Activated CD4-positive, alpha-beta memory T cell treated with anti-CD3 and anti-CD28 coated beads for 36 hours (primary cell): Measurements from ENCODE around the gene ERAP2. TPM values are rescaled to one million over a fixed set of nuclear protein-coding genes. Genes with fewer than 3 reads are reported as not detected.

ENCODE experiments used
- CTCF ChIA-PET: fragments of 350-600 bp; sonication (Branson Sonifier 250); formaldehyde crosslinking; loops from one replicate; lab custom pipeline; 2021; ENCODE audit warnings: antibody characterized with exemption, inconsistent platforms; lab: Charles Lee
- POLR2A ChIA-PET: fragments of 350-600 bp; sonication (Branson Sonifier 250); formaldehyde crosslinking; loops from one replicate; lab custom pipeline; 2021; ENCODE audit warnings: antibody characterized with exemption; lab: Charles Lee
- DNase-seq: peaks from one replicate; pipeline ENCODE4 v3.0.0-alpha.2; 2020
- H3K27ac Mint-ChIP-seq: one replicate; pipeline ENCODE4 v1.8.0; 2021; ENCODE audit warnings: mixed read lengths
- H3K27me3 Mint-ChIP-seq: one replicate; pipeline ENCODE4 v1.8.0; 2021; ENCODE audit warnings: mixed read lengths
- H3K36me3 Mint-ChIP-seq: one replicate; pipeline ENCODE4 v1.8.0; 2021; ENCODE audit warnings: mixed read lengths
- H3K4me1 Mint-ChIP-seq: one replicate; pipeline ENCODE4 v1.8.0; 2021; ENCODE audit warnings: low read depth, mixed read lengths
- H3K4me3 Mint-ChIP-seq: one replicate; pipeline ENCODE4 v1.8.0; 2021; ENCODE audit warnings: mild to moderate bottlenecking, mixed read lengths
- H3K9me3 Mint-ChIP-seq: one replicate; pipeline ENCODE4 v1.8.0; 2021; ENCODE audit warnings: mixed read lengths
- intact Hi-C: fragments of 100-400 bp; cut with micrococcal nuclease; formaldehyde crosslinking; loops from one replicate; pipeline ENCODE4 v1.15.1; 2023
- total RNA-seq, 2 experiments: library from RNA; stranded (reverse); gene quantifications; one replicate each; pipeline ENCODE4 v1.2.3, GENCODE V29; 2021

ERAP2 gene
- total RNA-seq, 2 experiments from 2014 or later: 44.8 to 48.9 TPM

GRCh38 chr5:96851312-96852062, 24.8 kb upstream of the ERAP2 start:
- no peak overlapping the region for H3K27ac Mint-ChIP-seq
- no peak for DNase-seq

DNA sequence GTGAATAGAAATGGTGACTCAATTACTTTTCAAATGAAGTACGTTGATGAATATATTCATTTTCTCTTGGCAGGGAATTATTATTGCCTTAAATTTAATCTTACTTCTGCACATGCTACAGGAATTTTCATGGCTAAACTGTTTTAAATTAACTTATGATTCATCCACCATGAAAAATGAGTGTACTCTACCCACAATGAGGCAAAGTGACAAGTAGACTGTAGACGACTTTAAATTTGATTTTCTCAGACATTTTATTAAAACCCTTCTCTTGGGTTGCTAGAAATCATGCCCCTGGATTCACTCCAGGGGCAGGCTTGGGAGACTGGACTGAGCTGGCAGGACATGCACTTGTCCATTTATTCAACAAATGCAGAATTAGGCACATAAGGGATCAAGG, 23.5 kb upstream of the ERAP2 start:
- Mint-ChIP-seq H3K36me3 (no peaks in the 10 kb centered on the region), H3K4me1 (no peaks in the 10 kb centered on the region), H3K27ac (no peak overlapping the region), H3K4me3 (no peak overlapping the region), H3K9me3 (peaks cover 6% of the 10 kb centered on the region), H3K27me3 (no peaks in the 10 kb centered on the region)
- POLR2A ChIA-PET: no interaction called here
- intact Hi-C loops: no loop called here
- CTCF ChIA-PET: no interaction called here
- DNase-seq: no peak

More at GRCh38 chr5:96851312-96852062, 24.8 kb upstream of the ERAP2 start:
- H3K9me3 Mint-ChIP-seq: peaks cover 6% of the 10 kb centered on the region
- H3K4me1 Mint-ChIP-seq: no peaks in the 10 kb centered on the region
- no peaks in the 10 kb centered on the region for H3K36me3 Mint-ChIP-seq
- POLR2A ChIA-PET: no interaction called here
- CTCF ChIA-PET: no interaction called here
- H3K4me3 Mint-ChIP-seq: no peak overlapping the region
- no peaks in the 10 kb centered on the region for H3K27me3 Mint-ChIP-seq
- intact Hi-C loops: no loop called here

DNA sequence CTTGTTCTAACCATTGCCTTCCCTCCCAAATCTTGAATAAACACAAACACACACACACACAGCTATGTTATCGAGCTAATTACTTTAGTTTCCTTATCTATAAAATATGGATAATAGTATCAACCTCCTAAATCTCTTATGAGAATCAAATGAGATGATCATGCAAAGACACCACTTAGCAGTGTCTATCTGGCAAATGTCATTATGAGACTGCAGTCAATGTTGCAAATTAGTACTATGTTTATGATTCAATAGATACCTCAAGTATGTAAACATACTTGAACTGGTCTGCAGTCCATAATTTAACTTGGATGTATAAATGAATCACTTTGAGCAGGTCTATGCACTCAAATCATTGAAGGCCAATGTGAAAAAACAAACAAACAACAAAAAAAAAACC, 22.2 kb upstream of the ERAP2 start:
- DNase-seq: no peak
- H3K27me3 Mint-ChIP-seq: no peaks in the 10 kb centered on the region
- intact Hi-C loops: no loop called here
- no peak overlapping the region for H3K4me3 Mint-ChIP-seq
- no peak overlapping the region for H3K27ac Mint-ChIP-seq
- ChIA-PET POLR2A (no interaction called here), CTCF (no interaction called here)
- H3K36me3 Mint-ChIP-seq: no peaks in the 10 kb centered on the region
- no peaks in the 10 kb centered on the region for H3K4me1 Mint-ChIP-seq
- peaks cover 6% of the 10 kb centered on the region for H3K9me3 Mint-ChIP-seq

- H3K9me3 Mint-ChIP-seq: no peaks in the 10 kb centered on the region
- ChIA-PET POLR2A (interaction anchor here (0.6 kb wide), 1 partner anchor 17 kb away, joined by 3 read pairs; no protein-coding TSS in a partner anchor), CTCF (interaction anchor here (2.0 kb wide), 1 partner anchor 14 kb away, joined by 9 read pairs; no protein-coding TSS in a partner anchor)
- no peak overlapping the region for H3K4me3 Mint-ChIP-seq
- no peaks in the 10 kb centered on the region for H3K27me3 Mint-ChIP-seq
- H3K36me3 Mint-ChIP-seq: no peaks in the 10 kb centered on the region
- intact Hi-C loops: no loop called here
- no peak for DNase-seq
- H3K27ac Mint-ChIP-seq: no peak overlapping the region
- no peaks in the 10 kb centered on the region for H3K4me1 Mint-ChIP-seq
These were observed 21.0 kb upstream of the ERAP2 start for GRCh38 chr5:96855031-96855872.

- H3K27me3 Mint-ChIP-seq: no peaks in the 10 kb centered on the region
- no peak overlapping the region for H3K4me3 Mint-ChIP-seq
- ChIA-PET CTCF (interaction anchor here (2.0 kb wide), 1 partner anchor 12 kb away, joined by 9 read pairs; no protein-coding TSS in a partner anchor), POLR2A (no interaction called here)
- H3K4me1 Mint-ChIP-seq: no peaks in the 10 kb centered on the region
- intact Hi-C loops: no loop called here
- no peak for DNase-seq
- H3K9me3 Mint-ChIP-seq: no peaks in the 10 kb centered on the region
- H3K36me3 Mint-ChIP-seq: no peaks in the 10 kb centered on the region
- H3K27ac Mint-ChIP-seq: no peak overlapping the region
These were observed 19.9 kb upstream of the ERAP2 start for GRCh38 chr5:96856371-96856770.

GRCh38 chr5:96857454-96857853, 18.8 kb upstream of the ERAP2 start:
- Mint-ChIP-seq H3K36me3 (no peaks in the 10 kb centered on the region), H3K27ac (no peak overlapping the region), H3K4me3 (no peak overlapping the region), H3K4me1 (no peaks in the 10 kb centered on the region), H3K27me3 (no peaks in the 10 kb centered on the region), H3K9me3 (no peaks in the 10 kb centered on the region)
- ChIA-PET POLR2A (no interaction called here), CTCF (interaction anchor here (0.9 kb wide), 1 partner anchor 12 kb away, joined by 3 read pairs; no protein-coding TSS in a partner anchor)
- intact Hi-C loops: no loop called here
- no peak for DNase-seq

GRCh38 chr5:96857924-96858323, 18.4 kb upstream of the ERAP2 start:
- Mint-ChIP-seq H3K9me3 (no peaks in the 10 kb centered on the region), H3K27me3 (no peaks in the 10 kb centered on the region), H3K27ac (no peak overlapping the region), H3K4me1 (peaks cover 5% of the 10 kb centered on the region), H3K36me3 (no peaks in the 10 kb centered on the region), H3K4me3 (no peak overlapping the region)
- DNase-seq: no peak
- intact Hi-C loops: no loop called here
- POLR2A ChIA-PET: no interaction called here
- CTCF ChIA-PET: interaction anchor here (0.9 kb wide), 1 partner anchor 11 kb away, joined by 3 read pairs; no protein-coding TSS in a partner anchor

DNA sequence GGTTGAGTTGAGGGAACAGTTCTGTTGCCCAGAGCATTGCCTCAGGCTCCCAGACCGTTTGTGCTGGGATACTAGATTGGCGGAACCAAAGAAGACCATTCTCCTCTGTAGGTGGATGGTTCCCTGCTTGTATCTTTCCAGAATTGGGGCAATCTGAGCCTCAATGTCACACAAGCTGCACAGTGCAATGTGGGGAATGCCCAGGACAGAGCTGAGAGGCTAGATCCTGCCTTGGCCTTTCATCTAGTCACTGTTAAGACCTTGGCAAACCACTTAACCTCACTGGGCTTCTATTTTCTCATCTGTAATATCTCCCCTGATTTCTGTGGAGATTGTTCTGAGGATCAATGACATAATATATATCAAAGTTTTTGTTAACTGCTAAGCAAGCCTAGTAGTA, 16.9 kb upstream of the ERAP2 start:
- intact Hi-C loops: no loop called here
- Mint-ChIP-seq H3K9me3 (no peaks in the 10 kb centered on the region), H3K36me3 (no peaks in the 10 kb centered on the region), H3K4me3 (no peak overlapping the region), H3K27ac (no peak overlapping the region), H3K27me3 (no peaks in the 10 kb centered on the region), H3K4me1 (peaks cover 19% of the 10 kb centered on the region)
- no peak for DNase-seq
- ChIA-PET CTCF (no interaction called here), POLR2A (no interaction called here)

- peaks cover 19% of the 10 kb centered on the region for H3K4me1 Mint-ChIP-seq
- POLR2A ChIA-PET: no interaction called here
- CTCF ChIA-PET: interaction anchor here (1.4 kb wide), 1 partner anchor 8 kb away, joined by 3 read pairs; no protein-coding TSS in a partner anchor
- DNase-seq: no peak
- H3K27me3 Mint-ChIP-seq: no peaks in the 10 kb centered on the region
- H3K36me3 Mint-ChIP-seq: no peaks in the 10 kb centered on the region
- no peak overlapping the region for H3K27ac Mint-ChIP-seq
- intact Hi-C loops: loop anchor here (5.0 kb wide), 1 partner anchor 36 kb away; no protein-coding TSS in a partner anchor
- no peaks in the 10 kb centered on the region for H3K9me3 Mint-ChIP-seq
- no peak overlapping the region for H3K4me3 Mint-ChIP-seq
These were observed 15.2 kb upstream of the ERAP2 start for GRCh38 chr5:96861076-96861475.

GRCh38 chr5:96863114-96863513, 13.2 kb upstream of the ERAP2 start:
- ChIA-PET CTCF (interaction anchor here (13.3 kb wide), 1 partner anchor 299 kb away, joined by 187 read pairs; no protein-coding TSS in a partner anchor), POLR2A (interaction anchor here (0.9 kb wide), 1 partner anchor 55 kb away, joined by 3 read pairs; no protein-coding TSS in a partner anchor)
- no peak for DNase-seq
- H3K36me3 Mint-ChIP-seq: no peaks in the 10 kb centered on the region
- intact Hi-C loops: loop anchor here (5.0 kb wide), 1 partner anchor 34 kb away; no protein-coding TSS in a partner anchor
- H3K4me1 Mint-ChIP-seq: peaks cover 19% of the 10 kb centered on the region
- H3K27ac Mint-ChIP-seq: peak overlapping the region; percentile 15
- no peaks in the 10 kb centered on the region for H3K27me3 Mint-ChIP-seq
- no peak overlapping the region for H3K4me3 Mint-ChIP-seq
- no peaks in the 10 kb centered on the region for H3K9me3 Mint-ChIP-seq

GRCh38 chr5:96863949-96864584, 12.2 kb upstream of the ERAP2 start:
- Mint-ChIP-seq H3K4me1 (peaks cover 22% of the 10 kb centered on the region), H3K27me3 (no peaks in the 10 kb centered on the region), H3K9me3 (no peaks in the 10 kb centered on the region), H3K36me3 (no peaks in the 10 kb centered on the region), H3K4me3 (no peak overlapping the region), H3K27ac (no peak overlapping the region)
- DNase-seq: no peak
- CTCF ChIA-PET: interaction anchor here (1.0 to 13.3 kb wide), 2 partner anchors 298 to 319 kb away, joined by 3 to 187 read pairs; partner anchors contain the start of gene RIOK2
- intact Hi-C loops: loop anchor here (1.0 to 5.0 kb wide), 2 partner anchors 12 to 33 kb away; partner anchors contain the start of gene ERAP2
- POLR2A ChIA-PET: interaction anchor here (0.8 to 1.8 kb wide), 2 partner anchors 32 to 56 kb away, joined by 3 to 13 read pairs; partner anchors contain the start of gene ERAP1
